GM18517 (cell line): ENCODE measurements around the gene SLC23A3.

Experiments used
- ATAC-seq: cut with Tn5 transposase; IDR thresholded peaks from one replicate; pipeline ENCODE4 v1.9.1; 2021; ENCODE audit warnings: mild to moderate bottlenecking, moderate library complexity; ENCODE audit not compliant: unreplicated experiment

The SLC23A3 gene

GRCh38 chr2:219176818-219177551, 7.2 kb upstream of the SLC23A3 start, which contains the start of gene CNPPD1:
CNPPD1 (minus strand) TSS chr2:219176925; CDS start chr2:219176828, 97 bp downstream.
- peak; percentile 54 for ATAC-seq

- peak; percentile 23 for ATAC-seq
These were observed 6.3 kb upstream of the SLC23A3 start for GRCh38 chr2:219175928-219176817.

DNA sequence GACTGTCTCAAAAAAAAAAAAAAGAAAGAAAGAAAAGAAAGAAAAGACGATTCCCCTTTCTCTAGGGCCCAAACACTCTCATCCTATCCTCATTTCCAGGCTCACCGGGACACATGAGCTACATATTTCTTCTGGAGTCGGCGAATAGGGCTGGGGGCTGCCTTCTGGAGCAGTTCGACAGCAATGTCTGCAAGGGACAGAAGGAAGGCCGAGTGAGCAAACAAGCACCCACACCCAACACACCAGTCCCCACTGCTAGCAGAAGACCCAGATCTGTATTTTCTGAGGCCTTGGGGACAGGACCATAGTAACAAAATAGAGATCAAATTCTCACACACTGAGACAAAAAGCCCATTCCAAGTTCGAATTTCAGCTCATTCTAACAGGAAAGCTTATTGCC, 5.7 kb upstream of the SLC23A3 start:
- no peak for ATAC-seq

GRCh38 chr2:219174801-219175200, 5.0 kb upstream of the SLC23A3 start:
- ATAC-seq, result no peak

GRCh38 chr2:219174146-219174545, 4.3 kb upstream of the SLC23A3 start:
- ATAC-seq, result no peak

DNA sequence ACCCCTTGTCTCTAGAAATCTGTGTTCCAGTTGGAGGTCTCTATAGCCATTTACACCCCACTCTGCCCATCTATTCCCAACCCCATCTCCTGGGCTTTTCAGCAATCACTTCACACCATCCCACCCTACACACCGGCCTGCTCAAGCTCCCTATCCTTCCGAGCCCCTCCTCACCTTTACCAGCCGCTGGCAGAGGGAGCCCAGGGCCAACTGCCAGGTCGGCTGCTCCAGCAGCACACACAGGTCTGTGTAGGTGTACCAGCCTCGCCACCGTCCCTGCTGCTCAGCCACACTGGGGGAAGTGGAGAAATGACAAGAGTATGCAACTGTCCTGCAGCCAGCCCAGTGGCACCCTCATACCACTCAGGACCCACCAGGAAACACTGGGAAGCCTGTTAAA, 3.3 kb upstream of the SLC23A3 start:
- no peak for ATAC-seq

- no peak for ATAC-seq
These were observed 2.7 kb upstream of the SLC23A3 start for GRCh38 chr2:219172231-219173154.

- no peak for ATAC-seq
These were observed 1.4 kb upstream of the SLC23A3 start for GRCh38 chr2:219171231-219171651.

DNA sequence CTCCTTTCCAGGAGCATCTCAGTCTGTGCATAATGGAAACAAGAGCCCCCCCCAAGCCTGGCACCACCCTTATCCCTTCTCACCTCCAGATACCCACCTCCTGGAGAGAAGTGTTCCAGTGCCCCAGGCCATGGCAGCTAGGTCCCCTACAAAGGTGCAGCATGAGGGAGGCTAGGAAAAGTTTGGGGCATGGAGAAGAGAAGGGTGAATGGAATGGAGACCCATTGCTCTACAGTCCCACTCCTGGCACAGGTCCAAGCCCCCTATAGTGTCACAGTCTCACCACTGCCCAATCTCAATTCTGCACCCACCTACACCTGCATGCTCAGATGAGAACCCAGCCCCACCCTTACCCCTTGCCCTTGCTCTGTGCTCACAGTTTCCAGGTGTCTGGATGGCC, 897 bp downstream of the SLC23A3 start:
- ATAC-seq, result no peak

DNA sequence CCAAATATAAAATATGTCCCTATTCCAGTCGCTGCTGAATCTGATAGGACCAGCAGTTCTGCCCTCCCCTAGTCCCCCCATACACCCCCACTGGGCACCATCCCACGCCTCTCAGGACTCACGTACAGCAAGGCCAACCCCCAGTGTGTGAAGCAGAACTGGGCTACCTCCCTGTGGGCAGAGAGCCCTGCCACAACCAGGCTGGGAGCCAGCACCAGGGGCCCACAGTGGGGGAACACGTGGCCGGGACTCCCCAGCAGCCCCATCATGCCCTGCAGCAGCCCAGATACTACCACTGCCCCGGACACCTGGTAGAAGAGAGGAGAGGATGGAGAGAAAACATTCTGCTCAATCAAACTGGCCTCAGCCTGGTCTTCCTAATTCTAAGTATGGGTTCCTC, 1.3 kb downstream of the SLC23A3 start:
- no peak for ATAC-seq

DNA sequence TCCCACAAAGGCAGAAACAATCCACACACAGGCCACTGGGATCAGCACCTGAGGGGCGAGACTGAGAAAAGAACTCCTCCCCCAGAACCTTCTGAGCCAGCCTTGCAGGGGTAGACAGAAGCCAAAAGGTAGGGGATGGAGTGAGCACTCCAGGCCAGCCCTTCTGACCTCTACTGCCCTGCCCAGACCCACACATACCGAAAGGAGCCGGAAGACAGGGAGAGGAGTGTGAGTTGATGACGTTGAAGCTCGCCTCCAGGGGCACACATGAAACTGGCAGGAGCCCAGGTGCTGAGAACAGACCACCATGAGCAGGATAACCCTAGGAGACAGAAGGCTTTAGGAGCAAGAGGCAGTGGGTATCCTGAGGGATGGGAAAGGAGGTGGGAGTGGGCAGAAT, 1.8 kb downstream of the SLC23A3 start:
- ATAC-seq, result no peak

- no peak for ATAC-seq
These were observed 4.5 kb downstream of the SLC23A3 start for GRCh38 chr2:219165058-219165911.

- ATAC-seq, result no peak
These were observed 6.7 kb downstream of the SLC23A3 start for GRCh38 chr2:219163156-219163555.

DNA sequence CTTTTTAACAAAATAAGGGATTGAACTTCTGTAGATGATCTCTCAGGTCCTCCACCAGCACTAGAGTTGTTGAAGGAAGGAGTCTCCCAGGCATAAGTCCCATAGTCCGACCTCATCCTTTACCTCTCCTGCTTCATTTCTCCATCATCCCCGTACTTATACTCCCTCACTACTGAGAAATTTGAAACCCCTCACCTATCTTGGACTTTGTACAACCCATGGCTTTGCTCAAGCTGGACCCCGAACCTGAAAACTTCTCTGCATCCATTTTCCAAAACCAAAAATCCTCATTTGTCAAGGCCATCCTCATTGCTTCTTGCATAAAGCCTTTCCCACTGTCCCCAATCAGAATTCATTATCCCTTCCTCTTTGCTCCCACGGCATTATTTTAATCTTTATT, 8.7 kb downstream of the SLC23A3 start:
- no peak for ATAC-seq

DNA sequence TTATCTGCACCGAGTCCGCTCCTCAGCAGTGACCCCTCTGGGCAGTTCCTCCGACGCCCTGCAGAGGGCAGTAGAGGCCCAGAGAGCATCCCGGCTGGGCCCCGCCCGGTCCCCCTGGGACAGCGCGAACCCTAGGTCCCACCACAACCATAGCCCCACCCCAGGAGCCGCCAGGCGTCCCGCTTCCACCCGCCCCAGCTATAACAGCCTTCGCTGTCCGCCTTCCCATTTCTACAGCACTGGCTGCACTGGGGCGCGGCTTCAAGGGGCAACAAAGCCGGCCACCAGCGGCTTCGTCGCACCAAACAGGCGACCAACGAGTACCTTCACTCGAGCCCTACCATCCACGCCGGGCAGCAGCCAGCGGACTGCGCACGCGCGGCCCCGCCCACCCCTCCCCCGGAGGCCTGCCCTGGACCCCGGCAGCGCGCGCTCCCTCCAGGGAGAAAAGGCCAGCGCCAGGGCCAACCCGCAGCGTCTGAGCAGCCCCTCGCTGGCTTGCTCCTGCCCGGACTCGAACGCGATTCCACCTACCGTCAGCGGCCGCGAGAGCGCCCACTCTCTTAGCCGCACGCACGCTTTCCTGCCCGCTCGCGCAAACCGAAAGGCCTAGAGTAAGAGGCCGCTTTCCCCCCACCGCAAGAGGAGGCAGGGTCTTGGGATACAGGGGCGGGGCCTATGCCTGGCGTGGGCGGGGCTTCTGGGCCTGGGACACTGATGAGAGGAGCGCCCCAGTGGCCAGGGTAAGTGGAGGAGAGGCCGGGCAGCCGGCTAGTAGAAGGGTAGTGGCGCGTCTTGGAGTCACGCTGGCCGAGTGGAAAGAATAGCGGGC, 9.4 kb downstream of the SLC23A3 start, which contains the start of gene NHEJ1:
NHEJ1 (minus strand) TSS at position 630 of the 832 bp plus-strand sequence. CDS start 2,453 bp downstream, outside the sequence.
- ATAC-seq, result peak; percentile 91

- ATAC-seq, result peak; percentile 2
These were observed 10.1 kb downstream of the SLC23A3 start for GRCh38 chr2:219159771-219160185.

GRCh38 chr2:219158586-219158985, 11.2 kb downstream of the SLC23A3 start:
- ATAC-seq, result no peak

DNA sequence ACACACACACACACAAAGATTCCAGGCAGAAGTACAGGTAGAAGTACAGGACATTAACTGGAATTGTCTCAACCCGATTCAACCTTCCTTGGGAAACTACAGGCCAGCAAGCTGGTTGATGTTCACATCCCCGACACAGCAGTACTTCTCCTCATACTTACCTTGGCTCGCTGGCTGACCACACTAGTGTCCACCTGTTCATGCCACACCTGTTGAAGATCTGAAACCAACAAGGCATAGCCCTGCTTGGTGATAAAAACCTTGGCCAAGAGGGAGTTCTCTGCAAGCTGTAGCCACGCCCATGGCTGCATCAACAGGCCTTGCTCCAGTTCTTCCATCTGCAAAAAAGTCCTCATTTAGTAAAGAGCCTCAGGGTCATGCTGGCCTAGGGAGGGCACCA, 11.8 kb downstream of the SLC23A3 start:
- ATAC-seq, result no peak

DNA sequence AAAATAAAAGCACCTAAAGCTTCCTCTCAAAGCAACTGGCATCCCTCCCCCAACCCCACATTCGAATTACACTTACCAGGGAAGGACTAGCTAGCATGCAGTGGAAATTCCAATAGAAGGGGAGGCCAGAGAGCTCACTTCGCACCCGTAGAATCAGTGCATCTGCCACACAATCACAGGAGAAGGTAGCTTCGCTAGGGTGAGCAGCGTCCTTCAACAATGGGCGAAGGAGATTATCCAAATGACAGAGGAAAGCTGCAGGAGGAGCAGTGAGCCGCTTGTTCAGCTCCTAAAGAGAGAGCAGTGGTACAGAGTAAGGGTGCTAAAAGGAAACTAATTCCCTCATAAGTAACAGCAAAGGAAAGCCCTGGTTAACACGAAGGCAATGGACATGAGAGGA, 12.4 kb downstream of the SLC23A3 start:
- ATAC-seq, result no peak
